Measurements from ENCODE around the gene CDHR5.

The CDHR5 gene

GRCh38 chr11:569158-569885 is 55.4 kb downstream of the CDHR5 start:
- in situ Hi-C loops (cut with MboI; ENCODE audit: low sequenced_read_pairs): no loop called here

GRCh38 chr11:568306-569157 is 56.2 kb downstream of the CDHR5 start:
- in situ Hi-C loops (cut with MboI; ENCODE audit: low sequenced_read_pairs): no loop called here

GRCh38 chr11:567629-568292 is 57.0 kb downstream of the CDHR5 start:
- in situ Hi-C loops (cut with MboI; ENCODE audit: low sequenced_read_pairs): no loop called here

- in situ Hi-C loops (cut with MboI; ENCODE audit: low sequenced_read_pairs): no loop called here
Measured at GRCh38 chr11:567011-567628, 57.6 kb downstream of the CDHR5 start.
